GM21360 (cell line): ENCODE results near the gene MUC2.

Experiments
- ATAC-seq: cut with Tn5 transposase; IDR thresholded peaks from one replicate; pipeline ENCODE4 v1.9.1; 2021; ENCODE audit warnings: mild to moderate bottlenecking, moderate library complexity; ENCODE audit not compliant: unreplicated experiment

MUC2 gene

DNA sequence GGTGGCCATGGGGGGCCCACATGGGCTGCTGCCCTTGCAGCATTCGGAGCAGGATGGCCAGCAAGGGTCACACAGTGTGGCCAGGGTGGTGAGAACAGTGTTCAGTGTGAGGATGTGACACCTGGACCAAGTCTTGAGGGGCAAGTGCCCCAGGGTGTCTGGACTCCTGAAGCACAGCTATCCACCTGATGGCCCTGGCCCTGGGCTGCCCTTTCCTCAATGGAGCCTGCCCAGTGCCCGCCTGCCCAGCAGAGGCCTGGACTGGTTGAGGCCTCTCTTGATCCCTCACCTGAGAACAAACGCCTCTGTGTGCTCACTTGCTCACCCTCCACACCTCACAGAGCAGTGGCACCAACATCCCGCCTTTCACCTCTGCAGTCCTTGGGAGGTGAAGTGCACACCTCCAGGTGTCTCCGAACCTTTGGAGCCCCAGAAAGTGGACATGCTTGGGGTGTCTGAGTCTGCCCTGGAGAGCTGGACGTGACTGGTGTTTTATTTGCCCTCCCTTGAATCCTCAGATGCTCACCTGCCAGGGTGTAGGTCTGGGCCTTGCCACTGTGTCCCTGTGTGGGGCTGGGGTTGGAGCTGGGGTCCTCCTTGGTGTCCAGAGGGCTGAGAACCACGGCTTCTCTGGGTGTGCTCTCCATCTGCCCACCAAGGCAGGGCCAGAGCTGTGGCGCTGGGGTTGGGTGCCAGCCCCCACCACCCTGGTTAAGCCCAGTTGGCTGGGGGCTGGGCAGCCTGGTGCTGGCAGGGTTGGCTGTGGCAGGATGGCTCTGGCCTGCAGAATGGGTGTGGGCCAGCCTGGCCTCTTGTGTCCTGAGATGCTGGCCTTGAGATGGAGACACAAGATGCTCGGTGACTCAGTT is 3.8 kb upstream of the MUC2 start:
- no peak for ATAC-seq

DNA sequence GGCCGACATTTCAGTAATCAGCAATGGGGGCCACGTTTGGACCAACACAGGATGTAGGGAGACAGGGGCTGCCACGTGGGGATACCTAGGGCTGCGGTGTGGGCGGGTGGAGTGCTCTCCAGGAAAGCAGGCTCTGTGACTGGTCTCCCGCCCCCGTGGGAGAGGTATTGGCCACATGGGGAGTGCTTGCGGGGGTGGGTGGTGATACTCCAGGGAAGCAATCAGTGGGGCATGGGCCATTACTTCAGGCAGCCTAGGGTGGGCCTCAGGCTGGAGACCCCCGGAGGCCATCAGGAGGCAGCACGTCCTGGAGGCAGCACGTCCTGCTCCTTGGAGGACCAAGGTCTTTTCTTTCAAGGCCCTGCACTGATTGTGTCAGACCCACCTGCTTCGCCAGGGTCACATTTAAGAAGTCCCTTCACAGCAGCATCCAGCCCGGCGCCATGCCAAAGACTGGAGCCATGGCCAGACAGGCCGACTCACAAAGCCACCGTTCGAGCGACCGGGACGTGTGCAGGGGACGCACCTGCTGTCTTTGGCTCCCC is 3.0 kb upstream of the MUC2 start:
- no peak for ATAC-seq

DNA sequence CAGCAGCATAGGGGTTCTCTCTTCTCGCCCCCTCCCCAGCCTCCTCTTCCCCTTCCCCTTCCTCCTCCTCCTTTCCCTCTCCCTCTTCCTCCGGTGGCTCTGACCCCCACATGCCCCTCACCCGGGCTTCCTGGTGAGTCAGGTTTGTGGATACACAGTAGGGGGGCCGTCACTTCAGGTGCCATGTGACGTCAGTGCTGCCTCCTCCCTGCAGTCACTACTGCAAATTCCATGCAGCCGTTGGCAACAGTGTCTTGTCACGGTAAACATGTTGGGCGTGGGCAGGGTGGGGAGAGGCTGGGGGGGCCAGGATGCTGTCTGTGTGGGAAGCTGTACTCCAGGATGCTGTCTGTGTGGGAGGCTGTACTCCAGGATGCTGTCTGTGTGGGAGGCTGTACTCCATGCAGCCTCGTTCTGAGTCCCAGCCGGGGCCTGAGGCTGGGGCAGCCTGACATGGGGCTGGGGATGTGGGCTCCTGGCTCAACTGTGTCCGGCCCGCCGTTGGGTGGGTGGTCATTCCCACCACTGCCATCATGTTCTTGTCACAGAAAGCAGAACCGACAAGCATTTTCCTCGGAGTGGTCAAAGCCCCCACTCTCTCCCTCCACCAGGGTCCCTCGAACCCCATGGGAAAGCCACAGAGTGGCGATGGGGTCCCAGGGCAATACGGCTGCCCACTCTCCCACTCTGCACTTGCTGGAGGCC is 2.4 kb upstream of the MUC2 start:
- no peak for ATAC-seq

GRCh38 chr11:1072821-1073231 is 1.8 kb upstream of the MUC2 start:
- no peak for ATAC-seq

DNA sequence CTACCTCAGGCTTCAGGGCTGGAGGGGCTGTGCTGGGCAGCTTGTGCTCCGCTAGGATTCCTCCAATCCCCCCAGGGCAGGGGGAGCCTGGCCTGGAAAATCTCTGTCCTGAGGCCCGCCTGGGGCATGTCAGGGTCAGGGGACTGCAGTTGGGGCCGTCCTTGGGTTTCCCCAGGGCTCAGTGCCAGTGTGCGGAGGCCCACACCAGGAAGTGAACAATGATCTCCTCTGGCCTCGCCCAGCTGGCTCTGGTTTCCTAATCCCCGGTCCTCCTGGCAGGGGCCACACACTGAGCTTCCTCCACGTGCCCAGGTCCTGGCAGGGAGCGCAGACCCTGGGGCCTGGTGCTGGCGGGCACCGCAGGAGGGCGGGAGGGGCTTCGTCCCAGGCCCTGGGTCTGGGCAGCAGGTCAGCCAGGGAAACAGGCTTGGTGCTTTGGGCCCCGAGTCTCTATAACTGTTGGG is 1.4 kb upstream of the MUC2 start:
- no peak for ATAC-seq

- no peak for ATAC-seq
Measured at GRCh38 chr11:1073851-1074243, 827 bp upstream of the MUC2 start.

DNA sequence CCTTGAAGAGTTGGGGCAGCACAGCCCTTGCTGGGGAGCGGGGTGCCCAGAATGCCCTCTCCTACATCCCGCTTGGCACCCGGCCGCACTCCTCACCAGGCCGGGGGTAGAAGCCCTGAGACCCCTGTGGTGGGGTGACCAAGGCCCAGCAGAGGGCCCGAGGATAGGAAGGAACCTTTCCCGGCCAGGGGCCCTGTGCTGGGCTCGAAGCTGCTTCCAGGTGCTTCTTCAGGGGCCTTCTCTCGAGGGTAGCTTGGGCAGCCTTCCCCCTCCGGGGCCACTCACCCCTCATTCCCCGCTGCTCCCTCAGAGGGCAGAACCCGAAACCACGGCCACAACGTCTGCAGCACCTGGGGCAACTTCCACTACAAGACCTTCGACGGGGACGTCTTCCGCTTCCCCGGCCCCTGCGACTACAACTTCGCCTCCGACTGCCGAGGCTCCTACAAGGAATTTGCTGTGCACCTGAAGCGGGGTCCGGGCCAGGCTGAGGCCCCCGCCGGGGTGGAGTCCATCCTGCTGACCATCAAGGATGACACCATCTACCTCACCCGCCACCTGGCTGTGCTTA is 752 bp downstream of the MUC2 start:
- ATAC-seq = no peak

DNA sequence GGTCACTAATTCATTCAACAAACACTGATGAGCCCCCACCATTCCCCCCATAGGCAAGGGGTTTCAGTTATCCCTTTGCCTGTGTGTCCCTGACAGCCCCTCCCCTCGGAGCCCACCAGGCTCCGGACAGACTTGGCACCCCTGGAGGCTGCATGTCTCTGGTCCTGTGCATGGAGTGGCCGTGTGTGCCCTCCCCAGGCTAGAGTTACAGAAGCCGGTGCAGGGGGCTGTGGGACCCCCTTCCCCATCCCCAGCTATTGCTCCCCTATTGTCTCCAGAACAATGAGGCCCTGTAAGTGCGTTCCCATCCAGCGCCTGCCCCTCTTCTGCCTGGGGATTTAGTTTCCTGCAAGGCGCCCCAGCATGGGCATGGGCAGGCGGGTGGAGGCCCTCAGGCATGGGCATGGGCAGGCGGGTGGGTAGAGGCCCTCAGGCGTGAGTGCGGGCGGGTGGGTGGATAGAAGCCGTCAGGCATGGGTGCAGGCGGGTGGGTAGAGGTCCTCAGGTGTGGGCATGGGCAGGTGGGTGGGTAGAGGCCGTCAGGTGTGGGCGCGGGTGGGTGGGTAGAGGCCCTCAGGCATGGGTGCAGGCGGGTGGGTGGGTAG is 1.5 kb downstream of the MUC2 start:
- no peak for ATAC-seq

GRCh38 chr11:1077033-1077416 is 2.4 kb downstream of the MUC2 start:
- no peak for ATAC-seq

DNA sequence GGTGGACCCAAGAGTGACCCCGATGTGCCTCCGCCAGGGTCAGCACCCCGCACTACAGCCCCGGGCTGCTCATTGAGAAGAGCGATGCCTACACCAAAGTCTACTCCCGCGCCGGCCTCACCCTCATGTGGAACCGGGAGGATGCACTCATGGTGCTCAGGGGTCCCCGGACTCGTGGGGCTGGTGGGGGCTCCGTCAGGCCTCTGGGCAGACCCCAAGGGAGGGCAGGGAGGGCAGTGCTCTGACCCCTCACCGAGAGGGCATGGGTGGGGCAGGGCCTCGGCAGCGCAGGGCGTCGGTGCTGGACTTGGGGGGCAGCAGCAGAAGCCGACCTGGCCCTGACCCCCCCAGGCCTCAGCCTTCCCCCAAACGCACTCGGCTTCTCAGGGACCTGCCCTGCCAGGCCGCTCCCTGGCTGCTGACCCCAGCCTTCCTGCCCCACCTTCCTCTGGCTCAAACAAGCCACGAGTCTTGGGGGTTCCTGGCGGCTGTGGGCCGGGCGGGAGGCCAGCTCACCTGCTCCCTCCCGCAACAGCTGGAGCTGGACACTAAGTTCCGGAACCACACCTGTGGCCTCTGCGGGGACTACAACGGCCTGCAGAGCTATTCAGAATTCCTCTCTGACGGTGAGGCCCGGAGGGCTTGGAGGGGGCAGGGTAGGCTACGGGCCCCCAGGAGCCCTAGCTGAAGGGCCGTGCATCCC is 2.9 kb downstream of the MUC2 start:
- no peak for ATAC-seq

DNA sequence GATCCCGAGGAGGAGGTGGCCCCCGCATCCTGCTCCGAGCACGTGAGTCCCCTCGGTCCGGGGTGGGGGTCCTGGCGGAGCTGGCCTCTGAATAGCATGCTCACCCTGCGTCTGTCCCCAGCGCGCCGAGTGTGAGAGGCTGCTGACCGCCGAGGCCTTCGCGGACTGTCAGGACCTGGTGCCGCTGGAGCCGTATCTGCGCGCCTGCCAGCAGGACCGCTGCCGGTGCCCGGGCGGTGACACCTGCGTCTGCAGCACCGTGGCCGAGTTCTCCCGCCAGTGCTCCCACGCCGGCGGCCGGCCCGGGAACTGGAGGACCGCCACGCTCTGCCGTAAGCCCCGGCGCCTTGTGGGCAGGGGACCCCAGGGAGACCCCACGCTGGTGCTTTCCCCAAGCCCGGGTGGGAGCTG is 3.5 kb downstream of the MUC2 start:
- no peak for ATAC-seq

DNA sequence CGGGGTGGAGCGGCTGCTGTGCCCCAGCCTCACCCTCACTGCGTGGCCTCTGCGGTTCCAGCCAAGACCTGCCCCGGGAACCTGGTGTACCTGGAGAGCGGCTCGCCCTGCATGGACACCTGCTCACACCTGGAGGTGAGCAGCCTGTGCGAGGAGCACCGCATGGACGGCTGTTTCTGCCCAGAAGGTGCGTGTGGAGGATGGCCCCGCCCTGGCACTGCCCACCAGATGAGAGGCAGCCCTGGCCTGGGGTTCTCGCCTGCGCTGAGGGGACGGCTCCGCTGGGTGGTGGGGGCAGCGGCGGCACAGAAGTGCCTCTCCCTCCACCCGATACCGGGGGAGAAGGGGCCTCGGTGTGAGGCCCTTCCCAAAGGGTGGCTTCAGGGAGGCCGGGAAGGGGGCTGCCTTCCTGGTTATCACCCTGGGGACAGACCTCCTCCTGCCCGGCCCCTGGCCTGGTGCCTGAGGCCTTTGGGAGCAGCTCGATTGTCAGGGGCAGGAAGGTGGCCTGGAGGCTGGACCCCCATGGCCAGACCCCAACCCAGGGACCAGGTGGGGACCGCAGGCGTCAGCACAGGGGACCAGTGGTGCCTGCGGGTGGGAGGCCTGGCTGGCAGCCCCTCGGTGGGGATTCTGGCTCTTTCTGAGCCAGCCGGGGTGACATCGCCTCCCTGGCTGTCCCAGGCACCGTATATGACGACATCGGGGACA is 7.1 kb downstream of the MUC2 start:
- ATAC-seq = no peak

DNA sequence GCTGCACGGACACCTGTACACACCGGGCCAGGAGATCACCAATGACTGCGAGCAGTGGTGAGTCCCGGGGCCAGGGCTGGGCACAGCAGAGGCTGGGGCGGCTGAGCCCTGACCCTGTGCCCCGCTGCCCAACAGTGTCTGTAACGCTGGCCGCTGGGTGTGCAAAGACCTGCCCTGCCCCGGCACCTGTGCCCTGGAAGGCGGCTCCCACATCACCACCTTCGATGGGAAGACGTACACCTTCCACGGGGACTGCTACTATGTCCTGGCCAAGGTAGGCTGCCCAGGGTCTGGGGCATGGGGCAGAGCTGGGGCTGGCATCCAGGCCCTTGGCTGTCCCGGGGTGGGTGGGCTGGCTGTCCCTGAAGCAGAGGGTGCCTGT is 7.7 kb downstream of the MUC2 start:
- ATAC-seq = no peak

GRCh38 chr11:1082728-1083620 is 8.3 kb downstream of the MUC2 start:
- no peak for ATAC-seq

DNA sequence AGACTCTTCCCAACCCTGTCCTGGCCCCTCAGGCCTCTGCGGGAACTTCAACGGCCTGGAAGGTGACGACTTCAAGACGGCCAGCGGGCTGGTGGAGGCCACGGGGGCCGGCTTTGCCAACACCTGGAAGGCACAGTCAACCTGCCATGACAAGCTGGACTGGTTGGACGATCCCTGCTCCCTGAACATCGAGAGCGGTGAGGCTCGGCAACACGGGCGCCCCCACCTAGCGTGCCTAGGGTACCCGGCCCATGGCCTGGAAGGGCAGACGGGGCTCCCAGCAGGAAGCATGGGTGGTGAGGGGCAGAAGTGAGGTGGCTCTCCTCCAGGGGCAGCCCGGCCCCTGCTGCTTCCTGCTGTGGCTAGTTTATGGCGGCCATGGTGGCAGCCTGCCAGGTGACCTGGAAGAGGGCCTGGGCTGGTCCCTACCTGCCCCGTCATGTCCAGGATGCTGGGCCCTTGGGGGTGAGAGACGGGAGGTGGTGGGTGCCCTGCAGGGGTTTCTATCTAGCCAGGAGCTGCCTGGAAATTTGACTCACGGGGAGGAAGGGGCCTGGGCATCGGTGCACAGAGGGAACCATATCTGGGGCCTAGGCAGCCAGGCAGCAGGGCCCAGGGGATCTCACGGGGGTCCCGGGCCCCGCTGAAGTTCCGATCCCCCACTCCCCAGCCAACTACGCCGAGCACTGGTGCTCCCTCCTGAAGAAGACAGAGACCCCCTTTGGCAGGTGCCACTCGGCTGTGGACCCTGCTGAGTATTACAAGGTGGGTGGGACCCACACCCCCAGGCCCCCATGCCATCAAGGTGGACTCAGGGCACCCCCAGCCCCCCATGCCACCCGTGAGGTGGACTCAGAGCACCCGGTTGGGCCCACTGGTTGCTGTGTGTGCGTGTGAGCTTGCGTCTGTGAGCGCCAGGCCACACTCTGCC is 9.2 kb downstream of the MUC2 start:
- no peak for ATAC-seq

GRCh38 chr11:1084561-1085439 is 10.1 kb downstream of the MUC2 start:
- no peak for ATAC-seq
